Spinal cord (tissue), 10 donors: Measurements from ENCODE around the gene INTS7. TPM values are rescaled to one million over a fixed set of nuclear protein-coding genes. Genes with fewer than 3 reads are reported as not detected.
"Not testable (repeated sequence)": the region's sequence is repeated elsewhere in the genome, so short reads cannot be mapped to it uniquely, and the experiment has no call there.

Experiments
- DNase-seq, 6 donors: peaks; one replicate each; pipeline versions ENCODE4 v3.0.0 to v3.0.0-alpha.2; 2013 to 2015; ENCODE audit warnings: low spot score in 6 of 6, low read depth in 4 of 6
- H3K27ac ChIP-seq: one replicate; pipeline ENCODE4 v1.5.1; 2013; ENCODE audit warnings: low read depth, low read length, control low read depth
- H3K27me3 ChIP-seq: one replicate; pipeline ENCODE4 v1.6.1; 2013; ENCODE audit warnings: low read length; ENCODE audit not compliant: control insufficient read depth, insufficient read depth
- H3K36me3 ChIP-seq: one replicate; pipeline ENCODE4 v1.6.1; 2013; ENCODE audit warnings: low read length; ENCODE audit not compliant: control insufficient read depth, insufficient read depth
- H3K4me1 ChIP-seq: one replicate; pipeline ENCODE4 v1.6.1; 2013; ENCODE audit warnings: low read length; ENCODE audit not compliant: control insufficient read depth, insufficient read depth
- H3K4me3 ChIP-seq: one replicate; pipeline ENCODE4 v1.5.1; 2013; ENCODE audit warnings: low read depth, low read length, control low read depth
- H3K9me3 ChIP-seq: one replicate; pipeline ENCODE4 v1.6.1; 2013; ENCODE audit warnings: low read length; ENCODE audit not compliant: control insufficient read depth, insufficient read depth
- WGBS: methylation state at CpG from one replicate; pipeline ENCODE4 v1.1.5; 2013; ENCODE audit warnings: missing lambda C conversion rate; ENCODE audit not compliant: insufficient coverage; 5-methylcytosine and 5-hydroxymethylcytosine counted together
- polyA plus RNA-seq, 2 donors: library from polyadenylated mRNA; unstranded; fragments of 120-200 nt; gene quantifications; one replicate each; pipeline ENCODE4 v1.2.1, GENCODE V29; 2013; ENCODE audit not compliant: insufficient read length in 2 of 2
- total RNA-seq, 2 donors: library from RNA; depleted of rRNA in 1 of 2; stranded (reverse); fragments of 120-200 nt in 1 of 2; fragments of >200 nt in 1 of 2; gene quantifications; one replicate each; pipeline versions ENCODE4 v1.2.3 to v1.2.4, GENCODE V29; 2013 to 2014
- donor health status: healthy.

The INTS7 gene
- total and polyA plus RNA-seq, 4 donors = 12.8 to 22.5 (median 17.6) TPM

DNA sequence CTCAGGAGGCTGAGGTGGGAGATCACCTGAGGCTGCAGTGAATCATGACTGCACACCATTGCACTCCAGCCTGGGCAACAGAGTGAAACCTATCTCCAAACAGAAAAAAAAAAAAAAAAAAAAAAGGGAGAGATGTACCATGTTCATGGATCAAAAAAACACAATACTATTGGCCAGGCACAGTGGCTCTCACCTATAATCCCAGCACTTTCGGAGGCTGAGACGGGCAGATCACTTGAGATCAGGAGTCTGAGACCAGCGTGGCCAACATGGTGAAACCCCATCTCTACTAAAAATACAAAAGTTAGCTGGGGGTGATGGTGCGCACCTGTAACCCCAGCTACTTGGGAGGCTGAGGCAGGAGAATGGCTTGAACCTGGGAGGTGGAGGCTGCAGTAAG lies 37.9 kb downstream of the INTS7 start:
- no CpG with 5 or more reads among the region's 4 CpGs for WGBS
- not testable (repeated sequence) for H3K27ac ChIP-seq, H3K4me3 ChIP-seq, DNase-seq, H3K36me3 ChIP-seq, H3K27me3 ChIP-seq, H3K9me3 ChIP-seq, H3K4me1 ChIP-seq

DNA sequence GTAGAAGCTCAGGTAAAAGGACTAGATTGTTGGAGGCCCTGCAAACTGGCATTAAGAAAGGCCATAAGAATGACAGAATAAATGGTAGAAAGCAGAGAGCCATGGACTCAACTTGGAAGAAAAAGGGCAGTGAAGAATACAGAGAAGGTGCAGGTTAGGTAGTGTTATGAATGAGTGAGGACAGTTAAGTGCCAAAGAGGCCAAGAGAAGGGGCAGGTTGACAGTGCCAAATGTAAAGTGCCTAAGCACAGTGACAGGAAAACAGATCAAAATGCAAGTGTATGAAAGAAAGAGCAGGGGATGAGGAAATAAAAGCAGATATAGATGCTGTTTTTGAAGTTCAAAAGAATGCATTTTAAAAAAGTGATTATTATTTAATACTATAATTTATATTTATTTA lies 43.7 kb downstream of the INTS7 start:
- no peaks in the 10 kb centered on the region for H3K9me3 ChIP-seq
- peaks cover 5% of the 10 kb centered on the region for H3K36me3 ChIP-seq
- no peak for DNase-seq
- no peak overlapping the region for H3K27ac ChIP-seq
- H3K4me1 ChIP-seq = no peaks in the 10 kb centered on the region
- H3K4me3 ChIP-seq = no peak overlapping the region
- no peaks in the 10 kb centered on the region for H3K27me3 ChIP-seq

DNA sequence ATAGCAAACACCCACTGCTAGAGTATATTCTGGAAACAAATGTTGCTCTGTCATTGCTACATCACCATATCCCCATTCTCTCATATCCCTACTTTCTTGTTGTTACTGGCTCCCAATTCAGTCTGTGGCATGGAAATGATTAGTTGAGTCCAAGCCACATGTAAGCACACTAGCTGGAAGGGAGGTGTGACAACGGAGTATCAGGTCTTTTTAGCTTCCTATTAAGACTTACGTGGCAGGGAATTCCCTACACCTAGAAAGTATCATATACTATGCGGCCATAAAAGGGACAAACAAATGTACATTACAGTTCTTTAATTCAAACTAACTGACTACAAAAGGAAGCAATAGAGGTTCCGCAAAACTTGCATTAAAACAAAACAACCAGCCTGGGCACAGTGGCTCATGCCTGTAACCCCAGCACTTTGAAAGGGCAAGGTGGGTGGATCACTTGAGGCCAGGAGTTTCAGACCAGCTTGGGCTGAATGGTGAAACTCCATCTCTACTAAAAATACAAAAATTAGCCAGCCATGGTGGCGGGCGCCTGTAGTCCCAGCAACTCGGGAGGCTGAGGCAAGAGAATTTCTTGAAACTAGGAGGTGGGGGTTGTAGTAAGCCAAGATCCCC lies 48.6 kb downstream of the INTS7 start:
- no peak overlapping the region for H3K27ac ChIP-seq
- H3K27me3 ChIP-seq = no peaks in the 10 kb centered on the region
- peaks cover 6% of the 10 kb centered on the region for H3K36me3 ChIP-seq
- no peak overlapping the region for H3K4me3 ChIP-seq
- 93% methylated on average over 2 of the region's 7 CpGs for WGBS
- no peak for DNase-seq
- no peaks in the 10 kb centered on the region for H3K4me1 ChIP-seq
- H3K9me3 ChIP-seq = no peaks in the 10 kb centered on the region

DNA sequence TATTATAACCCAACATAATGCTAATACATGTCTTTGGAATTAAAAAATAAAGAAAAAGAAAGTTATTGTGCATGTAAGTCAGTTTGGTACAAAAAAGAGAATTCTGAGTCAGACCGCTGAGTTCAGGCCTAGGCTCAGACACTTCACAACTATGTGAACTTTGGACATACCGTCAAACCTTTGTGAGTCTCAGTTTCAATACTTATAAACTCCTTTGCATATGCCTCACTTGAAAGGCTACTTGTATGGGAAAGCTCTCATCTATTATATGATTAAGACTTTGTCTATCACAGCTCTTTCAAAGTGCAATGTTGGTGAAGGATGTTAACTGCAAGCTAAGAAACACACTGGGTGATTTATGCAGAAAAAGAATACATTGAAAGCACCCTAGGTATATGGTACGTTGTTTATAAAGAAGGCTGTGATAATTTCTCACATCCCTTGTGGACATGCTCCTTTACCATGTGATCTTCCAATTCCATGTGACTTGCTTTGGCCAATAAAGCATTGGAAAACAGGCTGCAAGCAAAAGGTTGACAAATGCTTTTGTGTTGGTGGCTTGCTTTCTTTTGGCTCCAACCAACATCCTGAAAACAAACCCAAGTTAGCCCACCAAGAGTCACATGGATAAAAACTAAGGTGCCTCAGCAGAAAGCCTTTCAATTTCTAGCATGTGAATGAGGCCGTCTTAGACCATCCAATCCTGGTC lies 49.6 kb downstream of the INTS7 start:
- no peaks in the 10 kb centered on the region for H3K9me3 ChIP-seq
- DNase-seq = no peak
- no CpG with 5 or more reads among the region's 4 CpGs for WGBS

DNA sequence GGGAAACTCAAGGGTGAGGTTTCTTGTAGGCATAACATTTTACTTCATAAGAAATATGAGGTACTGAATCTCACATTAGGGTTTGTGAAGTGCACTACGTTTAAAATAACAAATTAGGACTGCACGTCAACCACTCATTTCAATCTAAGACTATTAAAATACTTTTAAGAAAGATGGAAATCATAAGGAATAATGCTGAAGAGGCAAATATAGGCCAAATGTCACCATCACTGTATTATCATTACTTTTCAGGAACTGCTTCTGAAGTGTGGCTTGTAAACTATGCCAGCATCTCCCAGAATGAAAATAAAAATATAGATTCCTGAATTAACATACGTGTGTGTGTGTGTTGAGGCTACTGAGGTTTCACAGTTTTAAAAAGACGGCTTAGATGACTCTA lies 56.8 kb downstream of the INTS7 start:
- no peaks in the 10 kb centered on the region for H3K27me3 ChIP-seq
- DNase-seq = no peak
- H3K4me1 ChIP-seq = no peaks in the 10 kb centered on the region
- no peak overlapping the region for H3K27ac ChIP-seq
- H3K4me3 ChIP-seq = no peak overlapping the region
- H3K36me3 ChIP-seq = no peaks in the 10 kb centered on the region
- H3K9me3 ChIP-seq = no peaks in the 10 kb centered on the region
- no CpG with 5 or more reads among the region's 4 CpGs for WGBS

More for the DNA sequence above, 49.6 kb downstream of the INTS7 start:
- H3K27ac ChIP-seq = no peak overlapping the region
- H3K4me1 ChIP-seq = no peaks in the 10 kb centered on the region
- no peaks in the 10 kb centered on the region for H3K27me3 ChIP-seq
- H3K36me3 ChIP-seq = peaks cover 6% of the 10 kb centered on the region
- H3K4me3 ChIP-seq = no peak overlapping the region

DNA sequence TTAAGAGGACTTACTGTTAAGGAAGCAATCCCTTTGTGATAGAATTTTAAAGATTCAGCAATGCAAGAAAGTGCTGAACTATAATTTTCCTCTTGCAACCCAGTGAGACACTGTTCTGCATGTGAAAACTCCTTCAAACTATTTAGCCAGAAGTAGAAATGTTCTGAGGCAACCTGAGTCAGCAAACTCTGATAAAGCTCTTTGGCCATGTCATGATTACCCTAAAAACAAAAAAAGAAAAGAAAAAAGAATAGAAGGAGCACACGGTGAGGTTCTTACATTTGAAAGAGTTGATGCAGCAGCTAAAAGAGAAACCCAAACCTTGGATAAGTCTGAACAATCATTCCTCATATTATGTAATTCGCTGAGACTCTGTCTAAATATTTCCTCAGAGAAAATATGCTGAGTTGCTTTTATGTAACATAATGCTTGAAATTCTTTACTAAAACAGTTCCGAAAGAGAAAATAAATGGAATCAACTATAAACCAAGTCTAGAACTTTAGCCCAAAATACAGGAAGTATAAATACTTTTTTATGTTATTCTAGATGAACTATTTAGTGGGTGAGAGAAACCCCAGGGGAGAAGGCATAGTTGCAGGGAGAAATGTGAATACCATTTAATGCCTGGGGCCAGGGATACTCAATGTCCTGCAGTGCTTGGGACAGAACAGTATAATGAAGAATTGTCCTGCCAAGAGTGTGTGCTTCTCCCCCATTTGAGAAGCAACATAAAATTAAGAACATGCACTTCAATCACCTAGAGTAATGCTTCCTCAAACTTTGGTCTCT lies 60.0 kb downstream of the INTS7 start:
- Histone ChIP-seq H3K9me3 (no peaks in the 10 kb centered on the region), H3K4me3 (no peak overlapping the region), H3K27ac (no peak overlapping the region), H3K36me3 (no peaks in the 10 kb centered on the region), H3K4me1 (no peaks in the 10 kb centered on the region), H3K27me3 (no peaks in the 10 kb centered on the region)
- no CpG with 5 or more reads among the region's 3 CpGs for WGBS
- peak in 1 of 6 donors; percentile 1 for DNase-seq

DNA sequence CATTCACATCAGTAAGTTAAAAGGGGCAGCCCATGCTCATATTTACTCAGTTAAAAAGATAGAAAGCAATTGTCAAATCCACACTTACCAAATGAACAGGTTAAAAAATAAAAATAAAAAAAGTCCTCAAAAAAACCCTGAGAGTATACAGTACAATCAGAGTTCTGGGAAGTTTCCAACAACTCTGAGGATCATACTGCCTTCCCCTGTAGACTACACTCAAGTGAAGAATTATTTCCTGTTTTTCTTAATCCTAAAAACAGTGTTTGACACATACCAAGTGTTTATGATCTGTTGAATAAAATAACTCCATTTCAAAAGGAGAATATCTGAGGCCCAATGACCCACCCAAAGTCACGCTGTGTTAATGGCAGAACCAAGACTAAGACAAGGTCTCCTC lies 61.8 kb downstream of the INTS7 start:
- 86% methylated on average over 1 of the region's 1 CpG for WGBS
- Histone ChIP-seq H3K4me1 (no peaks in the 10 kb centered on the region), H3K27ac (no peak overlapping the region), H3K27me3 (no peaks in the 10 kb centered on the region), H3K4me3 (no peak overlapping the region), H3K36me3 (no peaks in the 10 kb centered on the region), H3K9me3 (no peaks in the 10 kb centered on the region)
- no peak for DNase-seq

DNA sequence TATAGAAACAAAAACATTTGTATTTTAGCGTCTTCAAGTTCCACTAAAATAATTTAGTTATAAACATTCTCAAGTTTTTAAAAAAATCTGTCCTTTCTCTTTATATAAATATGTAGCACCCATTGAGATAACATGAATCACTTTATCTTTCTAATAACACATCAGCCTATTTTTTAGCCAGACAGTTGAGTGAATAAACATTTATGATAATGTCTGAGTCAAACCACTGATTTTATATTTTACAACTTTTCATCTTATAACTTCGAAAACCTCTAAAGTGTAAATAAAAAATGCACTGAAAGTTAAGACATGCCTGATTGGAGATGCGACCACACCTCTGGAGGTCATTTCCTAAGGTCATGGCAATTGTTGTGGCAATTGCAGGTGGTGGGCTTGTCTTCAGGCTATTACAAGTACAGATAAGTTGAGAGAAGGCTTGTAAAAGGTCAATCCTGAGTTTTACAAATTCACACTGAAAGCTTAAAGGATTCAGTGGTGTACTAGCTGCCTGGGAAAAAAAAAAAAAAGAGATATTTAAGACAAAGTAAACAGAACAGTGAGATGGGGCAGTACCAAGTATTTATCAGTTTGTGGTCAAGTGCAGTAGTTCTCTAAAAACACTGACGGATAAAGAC lies 67.0 kb downstream of the INTS7 start:
- H3K4me3 ChIP-seq = no peak overlapping the region
- H3K27ac ChIP-seq = no peak overlapping the region
- no peaks in the 10 kb centered on the region for H3K36me3 ChIP-seq
- WGBS = 100% methylated on average over 1 of the region's 4 CpGs
- no peak for DNase-seq
- H3K9me3 ChIP-seq = no peaks in the 10 kb centered on the region
- no peaks in the 10 kb centered on the region for H3K27me3 ChIP-seq
- H3K4me1 ChIP-seq = no peaks in the 10 kb centered on the region

DNA sequence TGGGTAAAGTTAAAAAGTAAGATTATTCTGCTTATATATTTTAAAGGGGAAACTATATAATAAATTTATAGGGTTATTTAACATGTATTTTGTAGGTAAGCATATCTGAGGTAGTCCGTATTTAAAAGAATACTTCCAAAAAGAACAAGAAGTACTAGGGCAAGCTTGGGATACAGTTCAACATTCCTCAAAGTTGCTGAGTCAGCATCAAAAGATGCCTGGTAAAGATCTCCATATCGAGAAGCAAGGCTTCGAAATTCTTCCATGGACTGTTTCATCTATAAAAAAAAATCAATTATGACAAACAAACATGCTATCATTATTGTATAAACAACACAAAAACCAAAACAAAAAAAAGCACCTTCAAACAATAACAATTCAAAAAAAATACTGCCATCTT lies 67.7 kb downstream of the INTS7 start:
- H3K9me3 ChIP-seq = no peaks in the 10 kb centered on the region
- H3K36me3 ChIP-seq = no peaks in the 10 kb centered on the region
- H3K4me3 ChIP-seq = no peak overlapping the region
- no peak overlapping the region for H3K27ac ChIP-seq
- DNase-seq = no peak
- no peaks in the 10 kb centered on the region for H3K4me1 ChIP-seq
- H3K27me3 ChIP-seq = no peaks in the 10 kb centered on the region
- 83% methylated on average over 1 of the region's 3 CpGs for WGBS
